H1 (cell line): Measurements from ENCODE around the gene TNRC6B. TPM values are rescaled to one million over a fixed set of nuclear protein-coding genes. Genes with fewer than 3 reads are reported as not detected.

ENCODE experiments used
- CTCF ChIA-PET: fragments of 300-600 bp; sonication (Branson Sonifier 250); formaldehyde crosslinking; loops from one replicate; lab custom pipeline; 2021; ENCODE audit not compliant: partially characterized antibody; lab: Charles Lee
- POLR2A ChIA-PET: fragments of 300-600 bp; sonication (Branson Sonifier 250); formaldehyde crosslinking; loops from one replicate; lab custom pipeline; 2021; ENCODE audit warnings: inconsistent platforms; ENCODE audit not compliant: partially characterized antibody; lab: Charles Lee
- DNase-seq, 2 experiments: peaks; one replicate each; pipeline versions ENCODE4 v3.0.0 to v3.0.0-alpha.2; 2010 to 2022; ENCODE audit warnings: low spot score in 2 of 2, low read depth in 1 of 2, mixed read lengths in 1 of 2
- FAIRE-seq: peaks from 2 replicates; lab custom pipeline; 2011; peaks lifted over from hg19 to GRCh38; lab: Jason Lieb, UNC
- H2AFZ ChIP-seq: 2 replicates; pipeline ENCODE4 v1.8.1; 2012; ENCODE audit warnings: low read length, inconsistent platforms
- H2AK5ac ChIP-seq: 2 replicates; pipeline ENCODE4 v1.6.1; 2013; ENCODE audit warnings: low read depth, low read length
- H2BK120ac ChIP-seq: replicated peaks from 2 replicates; pipeline ENCODE3; 2013; ENCODE audit warnings: low read depth, low read length, inconsistent platforms
- H2BK12ac ChIP-seq: 2 replicates; pipeline ENCODE4 v1.6.1; 2013; ENCODE audit warnings: low read depth, low read length
- H2BK15ac ChIP-seq: 2 replicates; pipeline ENCODE4 v1.6.1; 2013; ENCODE audit warnings: low read length
- H2BK20ac ChIP-seq: 2 replicates; pipeline ENCODE4 v1.6.1; 2013; ENCODE audit warnings: low read length
- H2BK5ac ChIP-seq: 2 replicates; pipeline ENCODE4 v1.6.1; 2013; ENCODE audit warnings: low read depth, low read length
- H3K14ac ChIP-seq: 2 replicates; pipeline ENCODE4 v1.6.1; 2013; ENCODE audit warnings: inconsistent platforms; ENCODE audit not compliant: insufficient read length
- H3K18ac ChIP-seq: 2 replicates; pipeline ENCODE4 v1.6.1; 2013; ENCODE audit warnings: low read length; ENCODE audit errors: extremely low read depth
- H3K23ac ChIP-seq: 2 replicates; pipeline ENCODE4 v1.6.1; 2013; ENCODE audit warnings: inconsistent platforms; ENCODE audit not compliant: insufficient read length
- H3K23me2 ChIP-seq: 2 replicates; pipeline ENCODE4 v1.6.1; 2013; ENCODE audit warnings: low read depth, low read length
- H3K27ac ChIP-seq: 2 replicates; pipeline ENCODE4 v1.6.1; 2011; ENCODE audit warnings: low read depth, low read length, inconsistent platforms
- H3K27me3 ChIP-seq, 4 experiments: replicated peaks in 1 of 4; 1 replicate in 1 of 4; 2 replicates in 3 of 4; pipeline versions ENCODE4 v1.6.1 to v1.8.1; 2011 to 2013; ENCODE audit warnings: low read length in 3 of 4, mild to moderate bottlenecking in 3 of 4, inconsistent platforms in 2 of 4, mixed read lengths in 2 of 4, moderate library complexity in 1 of 4; ENCODE audit not compliant: control insufficient read depth in 3 of 4, insufficient read depth in 3 of 4; ENCODE audit errors: extremely low read depth in 1 of 4
- H3K36me3 ChIP-seq, 4 experiments: 2 replicates each; pipeline versions ENCODE4 v1.6.1 to v1.8.1; 2011 to 2013; ENCODE audit warnings: mild to moderate bottlenecking in 4 of 4, low read length in 3 of 4, moderate library complexity in 2 of 4, control low read depth in 1 of 4, inconsistent platforms in 1 of 4; ENCODE audit not compliant: insufficient read depth in 4 of 4, control insufficient read depth in 2 of 4
- H3K4ac ChIP-seq: replicated peaks from 2 replicates; pipeline ENCODE3; 2013; ENCODE audit warnings: low read length, low read depth, mixed read lengths, inconsistent platforms; ENCODE audit not compliant: insufficient read length
- H3K4me1 ChIP-seq, 4 experiments: replicated peaks in 1 of 4; 1 replicate in 1 of 4; 2 replicates in 3 of 4; pipeline versions ENCODE4 v1.6.1 to v1.8.1; 2011 to 2013; ENCODE audit warnings: low read length in 3 of 4, inconsistent platforms in 2 of 4, mixed read lengths in 1 of 4; ENCODE audit not compliant: insufficient read depth in 4 of 4, control insufficient read depth in 3 of 4
- H3K4me2 ChIP-seq, 2 experiments: 2 replicates each; pipeline versions ENCODE4 v1.6.1 to v1.8.1; 2011 to 2013; ENCODE audit warnings: low read depth in 2 of 2, low read length in 2 of 2, control low read depth in 1 of 2, inconsistent platforms in 1 of 2, mild to moderate bottlenecking in 1 of 2; ENCODE audit not compliant: insufficient read depth in 1 of 2
- H3K4me3 ChIP-seq, 4 experiments: fragments of 200-600, 300-600 bp in 1 of 4; sonication (generic), shearing (Covaris generic), sonication (Bioruptor Twin) in 1 of 4; 2 replicates each; pipeline versions ENCODE4 v1.5.1 to v1.8.1; 2011 to 2016; ENCODE audit warnings: low read length in 4 of 4, low read depth in 3 of 4, control low read depth in 2 of 4, inconsistent platforms in 2 of 4, mild to moderate bottlenecking in 2 of 4, mixed read lengths in 1 of 4, moderate library complexity in 1 of 4; ENCODE audit not compliant: insufficient read depth in 2 of 4; ENCODE audit errors: extremely low read depth in 1 of 4
- H3K56ac ChIP-seq: replicated peaks from 2 replicates; pipeline ENCODE3; 2013; ENCODE audit warnings: low read depth, mild to moderate bottlenecking, mixed read lengths, low read length, inconsistent platforms; ENCODE audit not compliant: insufficient read length
- H3K79me1 ChIP-seq: 2 replicates; pipeline ENCODE4 v1.6.1; 2013; ENCODE audit warnings: low read depth, low read length, control low read depth
- H3K79me2 ChIP-seq, 2 experiments: 2 replicates each; pipeline versions ENCODE4 v1.6.1 to v1.8.1; 2012 to 2013; ENCODE audit warnings: low read length in 2 of 2, mild to moderate bottlenecking in 2 of 2, inconsistent platforms in 1 of 2; ENCODE audit not compliant: insufficient read depth in 2 of 2, control insufficient read depth in 1 of 2
- H3K9ac ChIP-seq, 4 experiments: replicated peaks in 1 of 4; 1 replicate in 1 of 4; 2 replicates in 3 of 4; pipeline versions ENCODE4 v1.6.1 to v1.8.1; 2011 to 2013; ENCODE audit warnings: low read depth in 3 of 4, low read length in 3 of 4, control low read depth in 2 of 4, mild to moderate bottlenecking in 2 of 4, moderate library complexity in 2 of 4, inconsistent platforms in 1 of 4; ENCODE audit errors: extremely low read depth in 1 of 4
- H3K9me3 ChIP-seq, 2 experiments: 2 replicates each; pipeline versions ENCODE4 v1.6.1 to v1.8.1; 2012 to 2013; ENCODE audit warnings: mild to moderate bottlenecking in 2 of 2, moderate library complexity in 2 of 2, control low read depth in 1 of 2, inconsistent platforms in 1 of 2, low read depth in 1 of 2, low read length in 1 of 2, mixed read lengths in 1 of 2; ENCODE audit not compliant: insufficient read depth in 2 of 2
- H4K20me1 ChIP-seq, 2 experiments: replicated peaks in 1 of 2; 2 replicates each; pipeline versions ENCODE3 to v1.8.1; 2011 to 2013; ENCODE audit warnings: inconsistent platforms in 2 of 2, low read length in 2 of 2, mild to moderate bottlenecking in 1 of 2; ENCODE audit not compliant: insufficient read depth in 2 of 2, control insufficient read depth in 1 of 2
- H4K5ac ChIP-seq: 2 replicates; pipeline ENCODE4 v1.6.1; 2013; ENCODE audit warnings: low read length, low read depth, mixed read lengths, inconsistent platforms; ENCODE audit not compliant: insufficient read length
- H4K8ac ChIP-seq: 2 replicates; pipeline ENCODE4 v1.8.0; 2013; ENCODE audit warnings: mild to moderate bottlenecking, moderate library complexity, low read length, inconsistent platforms; ENCODE audit not compliant: insufficient read depth; ENCODE audit errors: extremely low read depth
- H4K91ac ChIP-seq: replicated peaks from 2 replicates; pipeline ENCODE3; 2013; ENCODE audit warnings: low read length, mixed read lengths, inconsistent platforms; ENCODE audit not compliant: insufficient read length
- NRF1 ChIP-seq: IDR thresholded peaks from 2 replicates; pipeline ENCODE4 v1.6.1; 2011; ENCODE audit warnings: mild to moderate bottlenecking, low read depth, low read length, improper control_type of control experiment
- POLR2AphosphoS5 ChIP-seq: IDR thresholded peaks from 2 replicates; pipeline ENCODE4 v1.6.1; 2011; ENCODE audit warnings: low read depth, low read length
- whole genome bisulfite sequencing, 2 experiments: shearing (Covaris generic) in 1 of 2; methylation state at CpG; one replicate each; pipeline versions ENCODE4 v1.1.6 to v1.1.7; 2013 to 2015; ENCODE audit warnings: low lambda C conversion rate in 2 of 2, mixed read lengths in 2 of 2, inconsistent platforms in 1 of 2, low coverage in 1 of 2, missing lambda C conversion rate in 1 of 2; ENCODE audit not compliant: insufficient replicate concordance in 2 of 2, insufficient coverage in 1 of 2, insufficient read length in 1 of 2; ENCODE audit errors: extremely low coverage in 1 of 2, missing lambda C conversion rate in 1 of 2; 5-methylcytosine and 5-hydroxymethylcytosine counted together
- polyA plus RNA-seq, 7 experiments: library from polyadenylated mRNA; depleted of rRNA in 3 of 7; stranded (reverse) in 5 of 7; unstranded in 2 of 7; fragments of >200 nt in 5 of 7; fragments of 200-250 nt in 2 of 7; gene quantifications; 1 replicate in 5 of 7; 2 replicates in 1 of 7; 4 replicates in 1 of 7; pipeline versions ENCODE4 v1.2.1 to v1.2.3, GENCODE V29; 2011 to 2013; ENCODE audit warnings: missing spikeins in 2 of 7, mixed read lengths in 2 of 7
- total RNA-seq: library from RNA; stranded (reverse); fragmentation: NEBNext Ultra II Directional; extraction: Animal tissue kit (Norgen Biotek cat#: 25700); gene quantifications from 2 replicates; pipeline ENCODE4 v1.2.1, GENCODE V29; 2021

TNRC6B gene
- total and polyA plus RNA-seq, 2 of the 8 experiments (the other 6 are each of a cell fraction or from before 2014, with no cell fraction given), result 12.5 to 48.9 TPM

- Histone ChIP-seq H2AFZ (no peak overlapping the region), H2AK5ac (no peak overlapping the region), H3K18ac (no peak overlapping the region), H3K27ac (no peak overlapping the region), H2BK12ac (no peak overlapping the region), H3K23ac (no peak overlapping the region), H4K5ac (no peak overlapping the region), H3K4me2 (no peak overlapping the region), H2BK20ac (no peak overlapping the region), H4K8ac (no peak overlapping the region), H3K4me1 (peaks cover 1 to 11% (median 7%) of the 10 kb centered on the region in 4 experiments), H2BK5ac (no peak overlapping the region), H3K4me3 (no peak overlapping the region), H3K27me3 (no peaks in the 10 kb centered on the region), H3K14ac (no peak overlapping the region), H3K36me3 (peaks cover 11 to 44% (median 33%) of the 10 kb centered on the region in 4 experiments), H3K4ac (no peak overlapping the region), H4K20me1 (peaks cover 0 to 5% of the 10 kb centered on the region in 2 experiments), H3K23me2 (no peaks in the 10 kb centered on the region), H3K79me1 (no peaks in the 10 kb centered on the region), H3K79me2 (no peaks in the 10 kb centered on the region), H3K9ac (no peak overlapping the region), H3K56ac (no peak overlapping the region), H4K91ac (no peak overlapping the region), H3K9me3 (no peaks in the 10 kb centered on the region), H2BK15ac (no peak overlapping the region), H2BK120ac (no peak overlapping the region)
- ChIA-PET CTCF (no interaction called here), POLR2A (interaction anchor here (1.4 kb wide), 1 partner anchor 27 kb away, joined by 4 read pairs; no protein-coding TSS in a partner anchor)
- DNase-seq (no peak), FAIRE-seq (no peak)
- TF ChIP-seq POLR2AphosphoS5 (peak; percentile 35; the same call in 1 of the 2 replicates), NRF1 (no peak)
- WGBS, 2 experiments, result 91% methylated on average over 5 of the region's 5 CpGs; no CpG with 5 or more reads in 1 of the 2 experiments
Observed at GRCh38 chr22:40322021-40322420, 144.3 kb downstream of the TNRC6B start.
